ENCODE measurements around the gene NCDN. TPM values are rescaled to one million over a fixed set of nuclear protein-coding genes. Genes with fewer than 3 reads are reported as not detected.

The NCDN gene
- total and polyA plus RNA-seq, 2 of the 8 experiments (the other 6 are each of a cell fraction or from before 2014, with no cell fraction given) = 26.2 to 35.4 TPM

DNA sequence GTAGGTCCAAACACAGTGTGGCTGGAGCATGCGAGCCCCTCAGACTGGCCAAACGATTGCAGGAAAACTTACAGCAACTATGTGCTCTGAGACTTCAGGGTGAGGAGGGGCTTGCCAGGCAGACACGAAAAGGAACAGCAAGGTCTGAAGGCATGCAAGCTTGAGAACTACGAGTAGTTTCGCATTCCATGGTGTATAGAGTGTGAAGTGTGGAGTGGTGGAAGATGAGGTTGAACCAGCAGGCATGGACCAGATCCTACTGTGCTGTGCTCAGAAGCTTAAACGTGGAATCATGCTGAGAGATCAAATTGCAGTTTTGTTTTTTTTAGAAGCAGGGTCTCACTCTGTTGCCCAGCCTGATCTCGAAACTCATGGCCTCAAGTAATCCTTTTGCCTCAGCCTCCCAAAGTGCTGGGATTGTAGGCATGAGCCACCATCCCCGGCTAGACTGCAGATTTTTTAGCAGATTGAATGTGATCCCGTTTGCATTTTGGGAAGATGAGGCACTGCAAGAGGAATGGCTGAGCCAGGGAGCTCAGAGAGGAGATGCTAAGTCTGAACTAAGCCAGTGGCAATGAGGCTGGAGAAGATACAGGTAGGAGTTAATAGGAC lies 10.5 kb downstream of the NCDN start (continued):
- TF ChIP-seq PHF8 (conservative IDR thresholded peaks at IDR 0.05; ENCODE audit: low read depth, low read length) = no peak
- no peak for TF ChIP-seq TEAD4 (IDR thresholded peaks at IDR 0.05; ENCODE audit: low read depth, low read length)

All from H1 (cell line).